ENCODE measurements around the gene VCY.
"Not testable (repeated sequence)": the region's sequence is repeated elsewhere in the genome, so short reads cannot be mapped to it uniquely, and the experiment has no call there.

The VCY gene

GRCh38 chrY:13986373-13986772 lies at the start of gene VCY:
TSS of gene VCY (minus strand) at chrY:13986473. CDS start at chrY:13986440, 33 bp downstream.
- in situ Hi-C loops (cut with HindIII; ENCODE audit: low sequenced_read_pairs), result not testable (repeated sequence)

DNA sequence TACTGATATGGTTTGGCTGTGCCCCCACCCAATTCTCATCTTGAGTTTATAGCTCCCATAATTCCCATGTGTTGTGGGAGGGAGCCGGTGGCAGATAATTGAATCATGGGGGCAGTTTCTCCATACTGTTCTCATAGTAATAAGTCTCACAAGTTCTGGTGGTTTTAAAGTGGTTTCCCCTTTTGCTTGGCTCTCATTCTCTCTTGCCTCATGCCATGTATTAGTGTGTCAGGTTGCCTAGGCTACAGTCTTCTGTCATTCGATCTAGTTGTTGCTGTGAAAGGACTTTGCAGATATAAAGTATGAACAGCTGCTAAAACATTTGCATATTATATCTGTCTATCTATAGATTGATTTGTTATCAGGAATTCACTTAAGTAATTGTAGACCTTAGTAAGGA lies 44.1 kb upstream of the VCY start:
- in situ Hi-C loops (cut with HindIII; ENCODE audit: low sequenced_read_pairs), result not testable (repeated sequence)

- in situ Hi-C loops (cut with HindIII; ENCODE audit: low sequenced_read_pairs), result not testable (repeated sequence)
These were observed 25.6 kb upstream of the VCY start for GRCh38 chrY:14011916-14012315.

DNA sequence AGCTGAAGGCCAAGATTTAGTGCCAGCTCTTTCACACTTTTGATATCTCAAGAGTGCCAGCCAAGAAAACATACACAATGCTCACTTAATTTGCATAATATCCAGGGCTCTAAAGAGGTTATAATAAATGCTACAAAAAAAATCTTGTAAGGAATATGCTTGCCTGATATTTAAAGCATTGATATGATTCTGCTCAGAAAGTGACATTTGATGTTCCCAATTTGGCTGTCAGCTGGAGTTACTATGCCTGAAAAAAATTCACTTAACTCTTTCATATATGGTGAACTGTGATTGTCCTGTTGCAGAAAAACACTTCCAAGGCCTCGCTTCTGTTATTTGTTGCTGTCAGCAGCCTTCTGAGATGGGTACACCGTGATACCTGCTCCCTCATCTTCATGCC lies 43.9 kb downstream of the VCY start:
- in situ Hi-C loops (cut with HindIII; ENCODE audit: low sequenced_read_pairs), result not testable (repeated sequence)
